ENCODE results near the gene TMEM271. TPM values are rescaled to one million over a fixed set of nuclear protein-coding genes. Genes with fewer than 3 reads are reported as not detected.

The TMEM271 gene
- total and polyA plus RNA-seq, 2 experiments from 2014 or later: not detected

DNA sequence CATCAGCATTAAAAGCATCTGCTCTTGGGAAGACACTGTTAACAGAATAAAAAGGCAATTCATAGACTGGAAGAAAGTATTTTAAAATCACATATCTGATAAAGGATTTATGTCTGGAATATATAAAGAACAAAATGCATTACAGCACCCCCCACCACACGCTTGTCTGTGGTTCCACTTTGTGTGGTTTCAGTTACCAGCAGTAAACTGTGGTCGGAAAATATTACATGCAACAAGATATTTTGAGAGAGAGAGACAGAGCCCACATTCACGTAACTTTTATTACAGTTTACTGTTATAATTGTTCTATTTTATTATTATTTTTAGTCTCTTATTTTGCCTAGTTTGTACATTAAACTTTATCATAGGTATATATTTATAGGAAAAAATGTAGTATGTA is 28.0 kb upstream of the TMEM271 start:
- TF ChIP-seq EZH2 (IDR thresholded peaks at IDR 0.05; ENCODE audit: borderline replicate concordance): no peak
- TF ChIP-seq EZH2phosphoT487 (IDR thresholded peaks at IDR 0.05; ENCODE audit: low read depth, severe bottlenecking, unreplicated experiment): no peak
- TF ChIP-seq, protein P1, sequence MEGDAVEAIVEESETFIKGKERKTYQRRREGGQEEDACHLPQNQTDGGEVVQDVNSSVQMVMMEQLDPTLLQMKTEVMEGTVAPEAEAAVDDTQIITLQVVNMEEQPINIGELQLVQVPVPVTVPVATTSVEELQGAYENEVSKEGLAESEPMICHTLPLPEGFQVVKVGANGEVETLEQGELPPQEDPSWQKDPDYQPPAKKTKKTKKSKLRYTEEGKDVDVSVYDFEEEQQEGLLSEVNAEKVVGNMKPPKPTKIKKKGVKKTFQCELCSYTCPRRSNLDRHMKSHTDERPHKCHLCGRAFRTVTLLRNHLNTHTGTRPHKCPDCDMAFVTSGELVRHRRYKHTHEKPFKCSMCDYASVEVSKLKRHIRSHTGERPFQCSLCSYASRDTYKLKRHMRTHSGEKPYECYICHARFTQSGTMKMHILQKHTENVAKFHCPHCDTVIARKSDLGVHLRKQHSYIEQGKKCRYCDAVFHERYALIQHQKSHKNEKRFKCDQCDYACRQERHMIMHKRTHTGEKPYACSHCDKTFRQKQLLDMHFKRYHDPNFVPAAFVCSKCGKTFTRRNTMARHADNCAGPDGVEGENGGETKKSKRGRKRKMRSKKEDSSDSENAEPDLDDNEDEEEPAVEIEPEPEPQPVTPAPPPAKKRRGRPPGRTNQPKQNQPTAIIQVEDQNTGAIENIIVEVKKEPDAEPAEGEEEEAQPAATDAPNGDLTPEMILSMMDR (IDR thresholded peaks at IDR 0.05; ENCODE audit: poor library complexity): no peak
- H2AFZ ChIP-seq: no peak overlapping the region
- H3K9me2 ChIP-seq (replicated peaks; ENCODE audit: insufficient read depth): no peaks in the 10 kb centered on the region
- no peak overlapping the region for H3K27ac ChIP-seq
- H3K4me3 ChIP-seq: no peak overlapping the region
- H3K36me3 ChIP-seq (replicated peaks; ENCODE audit: insufficient read depth, low read depth): no peaks in the 10 kb centered on the region
- H3K4me2 ChIP-seq: no peak overlapping the region
- no peaks in the 10 kb centered on the region for H3K79me2 ChIP-seq
- no peaks in the 10 kb centered on the region for H4K20me1 ChIP-seq (ENCODE audit: insufficient read depth, poor library complexity, severe bottlenecking)
- WGBS (ENCODE audit: low lambda C conversion rate, missing lambda C conversion rate): 55% methylated on average over 3 of the region's 3 CpGs
- no peaks in the 10 kb centered on the region for H3K27me3 ChIP-seq
- H3K4me1 ChIP-seq (ENCODE audit: insufficient read depth): no peaks in the 10 kb centered on the region
- no peaks in the 10 kb centered on the region for H3K9me3 ChIP-seq (ENCODE audit: low read depth)
- DNase-seq (ENCODE audit: low spot score): no peak

DNA sequence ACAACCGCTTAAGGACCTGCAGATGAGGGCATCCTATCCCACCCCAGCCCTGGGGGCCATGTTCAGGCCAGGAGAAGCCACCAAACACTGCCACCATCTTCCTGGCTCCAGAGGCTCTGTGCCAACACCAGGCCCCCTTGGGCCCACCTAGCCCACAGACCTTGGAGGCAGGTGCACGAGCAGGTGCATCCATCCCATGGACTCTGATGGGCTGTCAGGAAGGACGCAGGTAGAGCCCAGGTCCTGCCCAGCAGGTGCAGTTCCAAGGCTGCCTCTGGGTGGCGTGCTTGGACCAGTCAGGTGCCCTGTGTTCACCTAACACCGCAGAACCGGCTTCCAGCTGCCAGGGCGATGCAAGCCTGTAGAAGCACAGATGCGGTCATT is 26.5 kb upstream of the TMEM271 start:
- 24% methylated on average over 8 of the region's 8 CpGs for WGBS (ENCODE audit: low lambda C conversion rate, missing lambda C conversion rate)
- Histone ChIP-seq H3K79me2 (no peaks in the 10 kb centered on the region), H3K4me3 (no peak overlapping the region), H4K20me1 (ENCODE audit: insufficient read depth, poor library complexity, severe bottlenecking) (no peaks in the 10 kb centered on the region), H3K4me2 (no peak overlapping the region), H3K27ac (no peak overlapping the region), H3K9me3 (ENCODE audit: low read depth) (no peaks in the 10 kb centered on the region), H3K27me3 (no peaks in the 10 kb centered on the region), H2AFZ (no peak overlapping the region), H3K36me3 (replicated peaks; ENCODE audit: insufficient read depth, low read depth) (no peaks in the 10 kb centered on the region), H3K4me1 (ENCODE audit: insufficient read depth) (no peaks in the 10 kb centered on the region), H3K9me2 (replicated peaks; ENCODE audit: insufficient read depth) (no peaks in the 10 kb centered on the region)
- TF ChIP-seq, protein P1 (IDR thresholded peaks at IDR 0.05; ENCODE audit: poor library complexity): peak; percentile 53
- no peak for TF ChIP-seq EZH2phosphoT487 (IDR thresholded peaks at IDR 0.05; ENCODE audit: low read depth, severe bottlenecking, unreplicated experiment)
- peak; percentile 79 for DNase-seq (ENCODE audit: low spot score)

DNA sequence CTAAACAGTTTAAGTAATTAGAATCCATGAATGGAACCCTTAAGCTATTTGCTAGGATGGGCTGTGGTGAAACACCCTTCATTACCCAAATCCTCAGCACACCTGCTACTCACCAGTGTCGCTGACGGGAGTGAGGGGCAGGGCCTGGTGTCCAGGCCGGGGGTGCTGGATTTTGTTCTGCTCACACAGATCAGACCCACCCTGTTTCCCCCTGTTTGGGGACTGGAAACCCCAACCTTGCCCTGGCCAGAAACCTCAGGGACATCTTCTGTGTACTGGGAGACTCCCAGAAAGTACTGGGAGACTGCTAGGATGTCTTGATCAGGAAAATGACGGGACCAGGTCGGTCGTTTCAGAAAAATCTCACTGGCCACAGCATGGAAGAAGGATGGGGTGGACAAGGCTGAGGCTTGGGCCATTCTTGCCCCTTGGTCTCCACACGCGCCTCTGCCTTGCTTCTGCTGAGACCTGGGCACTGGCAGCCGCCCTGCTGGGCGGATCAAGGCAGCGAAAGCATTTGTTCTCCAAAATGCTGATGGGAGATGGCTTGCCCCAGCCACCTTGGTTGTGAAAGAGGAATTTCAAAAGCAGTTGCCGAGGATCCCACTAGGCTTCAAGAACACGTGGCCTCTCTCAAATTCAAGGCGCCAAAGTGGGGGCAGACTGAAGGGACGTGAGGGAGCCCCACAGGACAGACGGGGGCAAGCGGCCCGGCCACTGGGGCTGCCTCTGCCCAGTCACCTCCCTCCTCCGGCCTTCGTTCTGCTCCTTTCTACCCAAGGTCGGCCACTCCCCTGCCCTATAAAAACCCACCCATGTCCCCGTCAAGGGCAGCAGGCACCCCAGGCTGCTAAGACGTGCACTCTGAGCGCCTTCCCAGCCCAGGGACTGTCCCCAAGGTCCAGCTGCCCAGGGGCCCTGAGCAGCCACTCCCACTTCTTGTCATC is 25.8 kb upstream of the TMEM271 start:
- Histone ChIP-seq H3K4me3 (no peak overlapping the region), H3K9me3 (ENCODE audit: low read depth) (no peaks in the 10 kb centered on the region), H2AFZ (no peak overlapping the region), H3K9me2 (replicated peaks; ENCODE audit: insufficient read depth) (no peaks in the 10 kb centered on the region), H4K20me1 (ENCODE audit: insufficient read depth, poor library complexity, severe bottlenecking) (no peaks in the 10 kb centered on the region), H3K79me2 (no peaks in the 10 kb centered on the region), H3K27ac (no peak overlapping the region), H3K27me3 (no peaks in the 10 kb centered on the region), H3K4me2 (no peak overlapping the region), H3K4me1 (ENCODE audit: insufficient read depth) (no peaks in the 10 kb centered on the region), H3K36me3 (replicated peaks; ENCODE audit: insufficient read depth, low read depth) (no peaks in the 10 kb centered on the region)
- WGBS (ENCODE audit: low lambda C conversion rate, missing lambda C conversion rate): 82% methylated on average over 24 of the region's 24 CpGs
- no peak for TF ChIP-seq EZH2 (IDR thresholded peaks at IDR 0.05; ENCODE audit: borderline replicate concordance)
- TF ChIP-seq, protein P1 (IDR thresholded peaks at IDR 0.05; ENCODE audit: poor library complexity): no peak
- TF ChIP-seq EZH2phosphoT487 (IDR thresholded peaks at IDR 0.05; ENCODE audit: low read depth, severe bottlenecking, unreplicated experiment): no peak
- DNase-seq (ENCODE audit: low spot score): no peak
